ENCODE results near the gene VNN1. TPM values are rescaled to one million over a fixed set of nuclear protein-coding genes. Genes with fewer than 3 reads are reported as not detected.
A peak's percentile ranks its signal among the peaks of the same experiment; 100 is the strongest.

The VNN1 gene
- total RNA-seq (1 to 10 TPM; 3.1 to 3.5 TPM), polyA plus RNA-seq (10 to 100 TPM in 1 of 2 donors, 1 to 10 TPM in 1; 2.2 to 64.9 TPM)
- long read RNA-seq, donor 1 = 0 reads
- long read RNA-seq, donor 2 = 0 reads
- long read RNA-seq, donor 3 = 0 reads
- long read RNA-seq, donor 4 = 0 reads
- long read RNA-seq, donor 5 = 0 reads

DNA sequence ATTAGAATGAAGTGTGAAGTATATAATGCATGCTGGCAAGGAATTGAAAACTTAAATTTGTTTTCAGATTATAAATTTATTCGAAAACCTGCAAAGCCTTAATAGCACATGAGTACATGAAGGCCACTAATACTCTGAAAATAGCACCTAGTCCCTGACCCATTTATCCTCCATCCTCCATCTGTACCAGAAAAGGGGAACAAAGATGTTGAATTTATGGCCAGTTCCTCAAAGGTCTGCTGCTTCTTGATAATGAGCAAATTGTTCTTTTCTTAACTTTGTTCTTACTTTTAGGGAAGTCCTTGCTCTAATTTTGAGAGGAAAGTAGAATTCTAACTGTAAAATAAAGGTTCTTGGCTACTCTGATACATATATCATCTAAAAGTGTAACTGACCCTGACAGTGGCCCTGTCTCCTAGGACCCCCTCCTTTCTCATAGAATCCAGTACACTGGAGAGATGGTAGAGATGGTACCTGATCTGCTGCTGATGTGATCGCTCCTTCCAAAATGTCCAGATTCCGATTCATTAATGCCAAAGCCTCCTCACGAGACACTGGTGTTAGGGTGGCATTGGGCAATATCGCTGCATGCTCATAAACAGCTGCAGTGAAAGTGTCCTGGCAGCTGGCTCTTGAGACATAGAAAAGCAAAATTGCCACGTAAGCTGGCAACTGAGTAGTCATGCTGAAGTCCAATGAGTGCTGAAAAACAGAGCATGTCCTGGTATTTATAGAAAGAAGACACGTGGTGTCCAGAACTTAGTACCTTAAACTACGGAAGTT, at the start of gene VNN1:
Gene VNN1, minus strand, starts transcription at position 704 of the 783 bp plus-strand sequence. Its CDS starts 20 bp downstream, at position 684.
- Histone ChIP-seq H3K9ac (ENCODE audit: insufficient read depth in 1 of 2, low read length in 2 of 2) (no peak within 1 kb of the TSS), H3K36me3 (ENCODE audit: control insufficient read depth in 4 of 4, insufficient read depth in 4 of 4, low read length in 4 of 4) (no peaks in the 10 kb centered on the region), H3K4me3 (no peak within 1 kb of the TSS), H3K27me3 (ENCODE audit: control insufficient read depth in 3 of 3, insufficient read depth in 3 of 3, low read length in 2 of 3) (no peaks in the 10 kb centered on the region), H3K9me3 (ENCODE audit: control insufficient read depth in 4 of 4, insufficient read depth in 3 of 4, low read length in 3 of 4) (no peaks in the 10 kb centered on the region), H3K4me1 (ENCODE audit: control insufficient read depth in 5 of 5, insufficient read depth in 5 of 5, low read length in 5 of 5) (peaks cover 0 to 1% (median 0%) of the 10 kb centered on the region in 5 donors), H3K27ac (ENCODE audit: low read depth in 1 of 2, low read length in 1 of 2) (peak within 1 kb of the TSS in 1 of 2 donors; percentile 77)
- TF ChIP-seq, protein P1, sequence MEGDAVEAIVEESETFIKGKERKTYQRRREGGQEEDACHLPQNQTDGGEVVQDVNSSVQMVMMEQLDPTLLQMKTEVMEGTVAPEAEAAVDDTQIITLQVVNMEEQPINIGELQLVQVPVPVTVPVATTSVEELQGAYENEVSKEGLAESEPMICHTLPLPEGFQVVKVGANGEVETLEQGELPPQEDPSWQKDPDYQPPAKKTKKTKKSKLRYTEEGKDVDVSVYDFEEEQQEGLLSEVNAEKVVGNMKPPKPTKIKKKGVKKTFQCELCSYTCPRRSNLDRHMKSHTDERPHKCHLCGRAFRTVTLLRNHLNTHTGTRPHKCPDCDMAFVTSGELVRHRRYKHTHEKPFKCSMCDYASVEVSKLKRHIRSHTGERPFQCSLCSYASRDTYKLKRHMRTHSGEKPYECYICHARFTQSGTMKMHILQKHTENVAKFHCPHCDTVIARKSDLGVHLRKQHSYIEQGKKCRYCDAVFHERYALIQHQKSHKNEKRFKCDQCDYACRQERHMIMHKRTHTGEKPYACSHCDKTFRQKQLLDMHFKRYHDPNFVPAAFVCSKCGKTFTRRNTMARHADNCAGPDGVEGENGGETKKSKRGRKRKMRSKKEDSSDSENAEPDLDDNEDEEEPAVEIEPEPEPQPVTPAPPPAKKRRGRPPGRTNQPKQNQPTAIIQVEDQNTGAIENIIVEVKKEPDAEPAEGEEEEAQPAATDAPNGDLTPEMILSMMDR (IDR thresholded peaks at IDR 0.05; ENCODE audit: control extremely low read depth, extremely low read depth) = no peak
- 32 to 70% methylated on average over 8 of the region's 8 CpGs for WGBS, 2 donors
- ATAC-seq (ENCODE audit: insufficient read depth, low FRiP score) (peak; percentile 55), DNase-seq (peak in 2 of 3 donors; percentile 9 to 24)

DNA sequence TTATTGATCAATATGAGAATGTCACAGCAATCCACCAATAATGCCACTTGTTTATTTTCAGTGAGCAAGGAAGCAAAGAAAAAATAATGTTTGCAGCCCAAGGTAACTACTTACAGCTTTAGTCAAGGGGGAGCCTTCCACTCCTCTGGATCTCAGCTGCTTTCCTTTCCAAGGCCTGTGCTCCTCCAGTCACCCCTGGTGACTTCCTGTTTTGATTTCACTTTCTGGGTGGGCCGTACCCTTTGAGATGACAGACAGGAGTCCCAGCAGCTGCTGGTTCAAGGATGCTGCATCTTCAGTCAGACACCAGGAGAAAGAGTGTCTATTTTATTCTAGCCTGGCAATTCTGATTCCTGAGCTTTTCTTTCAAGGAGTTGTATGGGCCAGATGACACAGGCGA, 49.4 kb upstream of the VNN1 start:
- H3K27ac ChIP-seq (ENCODE audit: low read depth in 1 of 2, low read length in 1 of 2) = no peak overlapping the region
- H3K4me1 ChIP-seq (ENCODE audit: control insufficient read depth in 5 of 5, insufficient read depth in 5 of 5, low read length in 5 of 5) = peaks cover 0 to 2% (median 0%) of the 10 kb centered on the region in 5 donors
- 34 to 58% methylated on average over 2 of the region's 2 CpGs for WGBS, 2 donors
- DNase-seq (peak; percentile 18 to 50 (median 34)), ATAC-seq (ENCODE audit: insufficient read depth, low FRiP score) (no peak)
- no peaks in the 10 kb centered on the region for H3K27me3 ChIP-seq (ENCODE audit: control insufficient read depth in 3 of 3, insufficient read depth in 3 of 3, low read length in 2 of 3)
- H3K9me3 ChIP-seq (ENCODE audit: control insufficient read depth in 4 of 4, insufficient read depth in 3 of 4, low read length in 3 of 4) = no peaks in the 10 kb centered on the region
- H3K9ac ChIP-seq (ENCODE audit: insufficient read depth in 1 of 2, low read length in 2 of 2) = no peak overlapping the region
- no peak overlapping the region for H3K4me3 ChIP-seq
- TF ChIP-seq, protein P1 (IDR thresholded peaks at IDR 0.05; ENCODE audit: control extremely low read depth, extremely low read depth) = no peak
- H3K36me3 ChIP-seq (ENCODE audit: control insufficient read depth in 4 of 4, insufficient read depth in 4 of 4, low read length in 4 of 4) = no peaks in the 10 kb centered on the region

DNA sequence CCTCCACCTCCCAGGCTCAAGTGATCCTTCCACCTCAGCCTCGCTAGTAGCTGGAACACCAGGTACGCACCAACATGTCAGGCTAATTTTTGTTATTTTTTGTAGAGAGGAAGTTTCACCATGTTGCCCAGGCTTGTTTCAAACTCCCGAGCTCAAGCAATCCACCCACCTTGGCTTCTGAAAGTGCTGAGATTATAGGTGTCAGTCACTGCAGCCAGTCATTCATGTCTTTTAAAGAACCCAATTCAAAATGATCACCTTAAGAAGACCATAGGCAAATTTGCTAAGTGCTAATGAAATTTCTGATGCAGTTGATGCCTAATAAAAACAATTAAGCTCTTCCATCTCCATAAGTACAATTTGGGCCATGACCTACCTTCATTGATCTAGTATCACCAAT, 46.4 kb upstream of the VNN1 start:
- WGBS, 2 donors = 90 to 91% methylated on average over 3 of the region's 3 CpGs
- DNase-seq (no peak), ATAC-seq (ENCODE audit: insufficient read depth, low FRiP score) (no peak)
- H3K4me1 ChIP-seq (ENCODE audit: control insufficient read depth in 5 of 5, insufficient read depth in 5 of 5, low read length in 5 of 5) = peaks cover 0 to 2% (median 0%) of the 10 kb centered on the region in 5 donors
- H3K4me3 ChIP-seq = no peak overlapping the region
- no peak overlapping the region for H3K27ac ChIP-seq (ENCODE audit: low read depth in 1 of 2, low read length in 1 of 2)
- TF ChIP-seq, protein P1 (IDR thresholded peaks at IDR 0.05; ENCODE audit: control extremely low read depth, extremely low read depth) = no peak
- H3K9me3 ChIP-seq (ENCODE audit: control insufficient read depth in 4 of 4, insufficient read depth in 3 of 4, low read length in 3 of 4) = no peaks in the 10 kb centered on the region
- H3K27me3 ChIP-seq (ENCODE audit: control insufficient read depth in 3 of 3, insufficient read depth in 3 of 3, low read length in 2 of 3) = no peaks in the 10 kb centered on the region
- no peak overlapping the region for H3K9ac ChIP-seq (ENCODE audit: insufficient read depth in 1 of 2, low read length in 2 of 2)
- H3K36me3 ChIP-seq (ENCODE audit: control insufficient read depth in 4 of 4, insufficient read depth in 4 of 4, low read length in 4 of 4) = no peaks in the 10 kb centered on the region

All from lung (tissue), 16 donors.